H1 (cell line): ENCODE measurements around the gene CMC1. TPM values are rescaled to one million over a fixed set of nuclear protein-coding genes. Genes with fewer than 3 reads are reported as not detected.

Experiments used
- ATF2 ChIP-seq: IDR thresholded peaks from 2 replicates; pipeline ENCODE4 v1.6.1; 2012; ENCODE audit warnings: low read length, inconsistent platforms
- BACH1 ChIP-seq: IDR thresholded peaks from 2 replicates; pipeline ENCODE4 v1.6.1; 2012; ENCODE audit warnings: low read length, improper control_type of control experiment
- BCL11A ChIP-seq, 2 experiments: IDR thresholded peaks; one replicate each; pipeline ENCODE4 v1.6.1; 2011; ENCODE audit warnings: low read depth in 2 of 2, low read length in 2 of 2, mild to moderate bottlenecking in 2 of 2
- CBX5 ChIP-seq: fragments of 300-800, 300-1000 bp; sonication (generic); IDR thresholded peaks from 2 replicates; pipeline ENCODE4 v1.7.1; 2016; ENCODE audit warnings: antibody characterized with exemption, low read length, low read depth
- CBX8 ChIP-seq: fragments of 300-800, 300-1000 bp; sonication (generic); IDR thresholded peaks from 2 replicates; pipeline ENCODE4 v1.7.1; 2016; ENCODE audit warnings: low read depth, low read length, borderline replicate concordance
- CHD1 ChIP-seq: IDR thresholded peaks from 2 replicates; pipeline ENCODE4 v1.6.1; 2012; ENCODE audit warnings: low read depth, low read length, improper control_type of control experiment
- CREB1 ChIP-seq: IDR thresholded peaks from 2 replicates; pipeline ENCODE4 v1.6.1; 2012; ENCODE audit warnings: inconsistent platforms
- EZH2 ChIP-seq: fragments of 200-600 bp; sonication (generic); IDR thresholded peaks from 2 replicates; pipeline ENCODE4 v1.7.1; 2012; ENCODE audit warnings: low read depth, mild to moderate bottlenecking, moderate library complexity, low read length, inconsistent platforms; ENCODE audit not compliant: severe bottlenecking
- GTF2F1 ChIP-seq: IDR thresholded peaks from 2 replicates; pipeline ENCODE4 v1.6.1; 2012; ENCODE audit warnings: low read depth, low read length, improper control_type of control experiment, borderline replicate concordance
- JUND ChIP-seq: IDR thresholded peaks from 2 replicates; pipeline ENCODE4 v1.6.1; 2011; ENCODE audit warnings: mild to moderate bottlenecking, improper control_type of control experiment, low read length
- MAX ChIP-seq: IDR thresholded peaks from 2 replicates; pipeline ENCODE4 v1.6.1; 2012; ENCODE audit warnings: inconsistent platforms
- NANOG ChIP-seq: IDR thresholded peaks from 2 replicates; pipeline ENCODE4 v1.6.1; 2011; ENCODE audit warnings: low read length, low read depth, mild to moderate bottlenecking, inconsistent platforms; ENCODE audit not compliant: insufficient read depth, poor library complexity, severe bottlenecking
- POU5F1 ChIP-seq: IDR thresholded peaks from 2 replicates; pipeline ENCODE4 v1.6.1; 2011; ENCODE audit warnings: low read depth, mild to moderate bottlenecking, low read length, moderate library complexity
- RBBP5 ChIP-seq: IDR thresholded peaks from 2 replicates; pipeline ENCODE4 v1.7.1; 2012; ENCODE audit warnings: low read depth, mild to moderate bottlenecking, inconsistent platforms, low read length, moderate library complexity, borderline replicate concordance
- RNF2 ChIP-seq: fragments of 200-900, 300-1000 bp; sonication (generic); IDR thresholded peaks from 2 replicates; pipeline ENCODE4 v1.7.1; 2016; ENCODE audit warnings: borderline replicate concordance, low read depth, mild to moderate bottlenecking, antibody characterized with exemption, low read length; ENCODE audit not compliant: poor library complexity, severe bottlenecking; ENCODE audit errors: missing control alignments
- SIN3A ChIP-seq, 2 experiments: IDR thresholded peaks in 1 of 2; conservative IDR thresholded peaks in 1 of 2; 2 replicates each; pipeline ENCODE4 v1.6.1; 2011 to 2012; ENCODE audit warnings: low read length in 2 of 2, improper control_type of control experiment in 1 of 2, low read depth in 1 of 2, mild to moderate bottlenecking in 1 of 2
- SIX5 ChIP-seq: IDR thresholded peaks from 2 replicates; pipeline ENCODE4 v1.6.1; 2011; ENCODE audit warnings: mild to moderate bottlenecking, low read depth, low read length
- SP4 ChIP-seq: IDR thresholded peaks from 2 replicates; pipeline ENCODE4 v1.6.1; 2012; ENCODE audit warnings: low read length, inconsistent platforms
- SRF ChIP-seq: IDR thresholded peaks from 2 replicates; pipeline ENCODE4 v1.6.1; 2011; ENCODE audit warnings: mild to moderate bottlenecking, low read depth, low read length, moderate library complexity
- TEAD4 ChIP-seq: IDR thresholded peaks from 2 replicates; pipeline ENCODE4 v1.6.1; 2012; ENCODE audit warnings: low read depth, low read length, inconsistent platforms, mixed read lengths
- ZNF274 ChIP-seq: IDR thresholded peaks from 2 replicates; pipeline ENCODE4 v1.7.0; 2012; ENCODE audit warnings: low read length, borderline replicate concordance; ENCODE audit errors: extremely low read depth
- polyA plus RNA-seq, 7 experiments: library from polyadenylated mRNA; depleted of rRNA in 3 of 7; stranded (reverse) in 5 of 7; unstranded in 2 of 7; fragments of >200 nt in 5 of 7; fragments of 200-250 nt in 2 of 7; gene quantifications; 1 replicate in 5 of 7; 2 replicates in 1 of 7; 4 replicates in 1 of 7; pipeline versions ENCODE4 v1.2.1 to v1.2.3, GENCODE V29; 2011 to 2013; ENCODE audit warnings: missing spikeins in 2 of 7, mixed read lengths in 2 of 7
- total RNA-seq: library from RNA; stranded (reverse); fragmentation: NEBNext Ultra II Directional; extraction: Animal tissue kit (Norgen Biotek cat#: 25700); gene quantifications from 2 replicates; pipeline ENCODE4 v1.2.1, GENCODE V29; 2021

Gene CMC1
- total and polyA plus RNA-seq, 2 of the 8 experiments (the other 6 are each of a cell fraction or from before 2014, with no cell fraction given): 11.4 to 19.4 TPM

GRCh38 chr3:28241221-28242160 lies at the start of gene CMC1 (continued):
- TF ChIP-seq BCL11A (IDR thresholded peaks at IDR 0.05; ENCODE audit: low read depth in 2 of 2, low read length in 2 of 2) (no peak), SIN3A (conservative IDR thresholded peaks at IDR 0.05 in 1 of 2, IDR thresholded peaks at IDR 0.05 in 1 of 2; ENCODE audit: low read depth in 1 of 2, low read length in 2 of 2) (peak in 1 of 2 experiments; percentile 52; a peak in 1 of 4 replicates), JUND (peak; percentile 40; the same call in 1 of the 2 replicates), SRF (no peak), CREB1 (peak; percentile 38; the same call in 1 of the 2 replicates), NANOG (no peak), RNF2 (no peak), TEAD4 (0 out of 2 replicates have a peak, but pooled peaks have one; percentile 26), SP4 (peak; percentile 65; the same call in 1 of the 2 replicates), RBBP5 (peak; percentile 94), CBX8 (no peak), GTF2F1 (no peak), CHD1 (no peak; the same call in 1 of the 2 replicates), BACH1 (0 out of 2 replicates have a peak, but pooled peaks have one; percentile 26), MAX (peak; percentile 97), POU5F1 (no peak), SIX5 (no peak), ZNF274 (no peak), CBX5 (no peak), EZH2 (no peak), ATF2 (no peak)
